LNCAP (cell line): ENCODE measurements around the gene PPEF1.

ENCODE experiments used
- TF ChIP-seq, protein P1 (sequence below): fragments of 450-650 bp; IDR thresholded peaks from 2 replicates; pipeline ENCODE4 v1.5.1; 2017; ENCODE audit warnings: mild to moderate bottlenecking

The PPEF1 gene

DNA sequence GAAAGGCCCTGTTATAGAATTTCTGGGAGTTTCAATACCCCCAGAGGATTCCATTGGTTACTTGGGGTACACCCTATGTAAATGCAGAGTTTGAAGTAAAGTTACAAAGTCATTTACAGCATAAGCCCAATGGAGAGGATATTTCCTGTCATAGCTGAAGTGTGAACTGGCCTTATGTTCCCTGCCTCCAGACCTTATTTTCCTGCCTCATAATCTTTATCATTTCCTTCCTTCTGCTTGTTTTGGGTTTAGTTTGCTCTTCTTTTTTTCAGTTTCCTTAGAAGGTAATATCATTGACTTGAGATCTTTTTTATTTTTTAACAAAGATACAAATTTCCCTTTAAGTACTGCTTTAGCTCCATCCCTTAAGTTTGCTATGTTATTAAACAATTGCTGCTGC, 85.4 kb downstream of the PPEF1 start:
- TF ChIP-seq, protein P1, sequence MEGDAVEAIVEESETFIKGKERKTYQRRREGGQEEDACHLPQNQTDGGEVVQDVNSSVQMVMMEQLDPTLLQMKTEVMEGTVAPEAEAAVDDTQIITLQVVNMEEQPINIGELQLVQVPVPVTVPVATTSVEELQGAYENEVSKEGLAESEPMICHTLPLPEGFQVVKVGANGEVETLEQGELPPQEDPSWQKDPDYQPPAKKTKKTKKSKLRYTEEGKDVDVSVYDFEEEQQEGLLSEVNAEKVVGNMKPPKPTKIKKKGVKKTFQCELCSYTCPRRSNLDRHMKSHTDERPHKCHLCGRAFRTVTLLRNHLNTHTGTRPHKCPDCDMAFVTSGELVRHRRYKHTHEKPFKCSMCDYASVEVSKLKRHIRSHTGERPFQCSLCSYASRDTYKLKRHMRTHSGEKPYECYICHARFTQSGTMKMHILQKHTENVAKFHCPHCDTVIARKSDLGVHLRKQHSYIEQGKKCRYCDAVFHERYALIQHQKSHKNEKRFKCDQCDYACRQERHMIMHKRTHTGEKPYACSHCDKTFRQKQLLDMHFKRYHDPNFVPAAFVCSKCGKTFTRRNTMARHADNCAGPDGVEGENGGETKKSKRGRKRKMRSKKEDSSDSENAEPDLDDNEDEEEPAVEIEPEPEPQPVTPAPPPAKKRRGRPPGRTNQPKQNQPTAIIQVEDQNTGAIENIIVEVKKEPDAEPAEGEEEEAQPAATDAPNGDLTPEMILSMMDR: no peak

DNA sequence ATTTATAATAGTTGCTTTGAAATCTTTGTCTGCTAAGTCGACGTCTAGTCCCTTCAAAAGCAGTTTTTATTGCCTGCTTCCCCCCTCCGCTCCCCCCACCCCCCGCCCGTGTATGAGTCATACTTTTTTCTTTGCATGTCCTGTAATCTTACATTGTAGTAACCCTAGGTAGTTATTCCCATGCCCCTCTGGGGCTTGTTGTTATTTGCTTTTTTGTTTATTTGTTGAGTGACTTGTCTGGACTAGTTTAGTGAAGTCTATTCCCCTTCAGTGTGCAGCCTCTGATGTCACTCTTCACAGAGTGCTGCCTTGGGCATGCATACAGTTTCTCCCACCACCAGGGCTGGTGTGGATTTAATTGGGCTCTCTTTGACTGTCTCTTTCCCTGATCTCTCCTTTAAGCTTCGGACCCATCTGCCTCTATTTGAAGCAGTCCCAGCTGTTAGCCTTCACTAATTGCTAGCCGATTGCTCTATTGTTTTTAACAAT, 86.2 kb downstream of the PPEF1 start:
- TF ChIP-seq, protein P1: no peak

DNA sequence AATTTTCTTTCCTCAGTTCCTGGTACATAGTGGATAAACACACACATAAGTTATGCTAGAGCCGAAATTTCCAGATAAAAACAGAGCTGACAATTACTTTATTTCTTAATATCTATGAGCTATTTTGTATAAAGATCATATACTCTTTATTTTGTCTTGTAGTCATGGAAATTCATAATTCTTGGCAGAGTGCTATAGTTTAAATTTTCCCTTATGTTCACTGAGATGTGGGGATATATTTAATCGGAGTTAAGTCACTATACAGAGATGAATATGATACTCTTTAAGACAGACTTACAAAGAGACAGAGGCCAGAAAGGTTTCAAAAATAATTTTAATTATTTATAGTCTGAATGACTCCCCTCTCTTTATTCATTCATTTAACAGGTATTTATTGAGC, 89.7 kb downstream of the PPEF1 start:
- TF ChIP-seq, protein P1: no peak

DNA sequence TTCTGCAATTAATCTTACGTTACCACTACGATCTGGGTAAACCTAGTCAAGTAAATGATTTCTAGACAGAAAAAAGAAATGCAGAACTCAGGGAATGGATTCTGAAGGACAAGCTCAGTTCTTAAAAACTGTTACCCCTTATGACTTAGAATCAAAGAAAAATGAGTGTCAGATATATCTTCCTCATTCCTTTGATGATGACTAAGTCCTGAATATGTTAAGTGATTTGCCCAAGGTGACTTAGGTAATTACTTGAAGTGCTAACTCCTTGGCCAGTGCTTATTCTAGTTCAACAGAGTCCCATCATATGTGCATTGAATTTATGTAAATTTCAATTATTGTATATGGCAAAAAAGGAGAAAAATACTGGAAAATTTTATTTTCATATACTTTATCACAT, 92.5 kb downstream of the PPEF1 start:
- TF ChIP-seq, protein P1: no peak

DNA sequence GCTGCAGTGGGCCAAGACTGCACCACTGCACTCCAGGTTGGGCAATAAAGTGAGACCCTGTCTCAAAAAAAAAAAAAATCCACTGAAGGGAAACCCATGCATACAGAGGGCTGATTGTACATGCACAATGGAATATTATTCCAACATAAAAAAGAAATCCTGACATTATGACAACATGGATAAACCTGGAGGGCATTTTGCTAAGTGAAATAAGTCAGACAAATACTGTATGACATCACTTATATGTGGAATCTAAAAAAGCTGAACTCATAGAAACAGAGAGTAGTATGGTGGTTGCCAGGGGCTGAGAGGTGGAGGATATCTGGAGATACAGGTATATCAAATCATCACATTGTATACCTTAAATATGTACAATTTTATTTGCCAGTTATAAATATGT, 102.2 kb downstream of the PPEF1 start:
- TF ChIP-seq, protein P1: no peak

DNA sequence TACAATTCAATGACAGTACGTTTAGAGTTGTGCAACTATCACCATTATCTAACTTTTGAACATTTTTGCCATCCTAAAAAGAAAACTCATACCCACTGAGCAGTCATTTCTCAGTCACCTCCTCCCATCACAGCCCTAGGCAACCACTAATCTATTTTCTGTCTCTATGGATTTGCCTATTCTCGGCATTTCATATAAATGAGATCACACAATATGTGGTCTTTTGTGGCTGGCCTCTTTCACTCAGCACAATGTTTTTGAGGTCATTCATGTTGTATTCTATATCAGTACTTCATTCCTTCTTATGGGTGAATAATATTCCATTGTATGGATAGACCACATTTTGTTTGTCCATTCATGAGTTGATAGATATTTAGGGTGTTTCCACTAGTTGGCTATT, 103.0 kb downstream of the PPEF1 start:
- TF ChIP-seq, protein P1: no peak

DNA sequence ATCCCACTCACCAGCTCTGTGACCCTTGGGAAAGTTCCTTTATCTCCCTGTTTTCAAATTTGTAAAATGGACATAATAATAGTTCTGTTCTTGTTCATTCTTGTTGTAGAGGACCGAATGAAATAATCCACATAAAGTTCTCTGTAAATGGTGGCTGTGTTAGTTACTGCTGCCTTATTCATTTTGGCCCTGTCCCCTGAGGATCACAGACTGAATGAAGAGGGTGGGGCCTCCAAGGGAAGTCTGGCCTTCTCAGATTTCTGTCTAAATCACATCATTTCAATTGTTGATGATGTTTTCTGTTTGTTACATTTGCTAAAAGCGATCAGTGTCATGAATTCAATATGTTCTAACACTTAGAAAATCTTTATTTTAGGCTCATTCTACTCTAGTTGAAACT, 117.9 kb downstream of the PPEF1 start:
- TF ChIP-seq, protein P1: no peak

DNA sequence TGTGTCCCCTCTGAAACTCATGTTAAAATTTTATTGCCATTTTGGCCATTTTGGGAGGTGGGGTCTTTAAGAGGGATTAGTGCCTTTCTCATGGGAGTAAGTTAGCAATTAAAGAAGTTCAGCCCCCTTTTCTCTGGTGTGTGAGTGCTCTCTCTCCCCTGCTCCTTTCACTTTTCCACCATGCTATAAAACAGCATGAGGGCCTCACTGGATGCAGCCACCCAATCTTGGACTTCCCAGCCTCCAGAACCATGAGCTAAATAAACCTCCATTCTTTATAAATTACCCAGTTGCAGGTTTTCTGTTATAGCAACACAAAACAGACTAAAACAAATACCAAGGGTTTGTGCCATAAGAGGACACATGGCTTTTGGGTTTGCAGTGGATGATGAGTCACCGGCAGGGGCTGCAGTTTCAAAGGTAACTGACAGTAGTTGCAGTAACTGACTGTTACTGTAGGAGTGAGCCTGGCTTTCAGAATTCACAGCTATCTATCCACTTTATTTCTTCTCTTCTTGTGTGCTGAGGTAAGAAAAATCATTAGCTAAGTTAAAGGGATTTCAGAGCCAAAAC, 121.5 kb downstream of the PPEF1 start:
- TF ChIP-seq, protein P1: no peak
